Activated gamma-delta T cell treated with anti-CD3 and anti-CD28 coated beads, Interleukin-2, amount 50 U/mL, for 16 hours (primary cell): ENCODE results near the gene SEPHS1.
A peak's percentile ranks its signal among the peaks of the same experiment; 100 is the strongest.
"Not testable (repeated sequence)": the region's sequence is repeated elsewhere in the genome, so short reads cannot be mapped to it uniquely, and the experiment has no call there.

Experiments
- DNase-seq: peaks from one replicate; pipeline ENCODE4 v3.0.0-alpha.2; 2020; ENCODE audit warnings: low read depth

SEPHS1 gene

GRCh38 chr10:13348216-13349017 lies at the start of gene SEPHS1:
TSS of gene SEPHS1 (minus strand) at chr10:13348293. CDS start at chr10:13344950, 3,343 bp downstream.
- peak; percentile 75 for DNase-seq

- DNase-seq = no peak
Observed at GRCh38 chr10:13397052-13397451, 49.0 kb upstream of the SEPHS1 start.

- DNase-seq = no peak
Observed at GRCh38 chr10:13396369-13396768, 48.3 kb upstream of the SEPHS1 start.

GRCh38 chr10:13395540-13395939 lies 47.4 kb upstream of the SEPHS1 start:
- no peak for DNase-seq

GRCh38 chr10:13393640-13394039 lies 45.5 kb upstream of the SEPHS1 start:
- DNase-seq = no peak

- no peak for DNase-seq
Observed at GRCh38 chr10:13392701-13393100, 44.6 kb upstream of the SEPHS1 start.

GRCh38 chr10:13390604-13391522 lies 42.8 kb upstream of the SEPHS1 start:
- no peak for DNase-seq

- no peak for DNase-seq
Observed at GRCh38 chr10:13388478-13389230, 40.6 kb upstream of the SEPHS1 start.

GRCh38 chr10:13386021-13386420 lies 37.9 kb upstream of the SEPHS1 start:
- DNase-seq = no peak

GRCh38 chr10:13383399-13383761 lies 35.3 kb upstream of the SEPHS1 start:
- no peak for DNase-seq

GRCh38 chr10:13382703-13383398 lies 34.8 kb upstream of the SEPHS1 start:
- DNase-seq = no peak

GRCh38 chr10:13379061-13379460 lies 31.0 kb upstream of the SEPHS1 start:
- not testable (repeated sequence) for DNase-seq

- DNase-seq = no peak
Observed at GRCh38 chr10:13376746-13377145, 28.7 kb upstream of the SEPHS1 start.

- DNase-seq = no peak
Observed at GRCh38 chr10:13376297-13376696, 28.2 kb upstream of the SEPHS1 start.

GRCh38 chr10:13375791-13376190 lies 27.7 kb upstream of the SEPHS1 start:
- no peak for DNase-seq

GRCh38 chr10:13373644-13374043 lies 25.6 kb upstream of the SEPHS1 start:
- DNase-seq = no peak

GRCh38 chr10:13372524-13372923 lies 24.4 kb upstream of the SEPHS1 start:
- DNase-seq = no peak

- peak; percentile 46 for DNase-seq
Observed at GRCh38 chr10:13371897-13372470, 23.9 kb upstream of the SEPHS1 start.

- DNase-seq = no peak
Observed at GRCh38 chr10:13366891-13367290, 18.8 kb upstream of the SEPHS1 start.

GRCh38 chr10:13365831-13366230 lies 17.7 kb upstream of the SEPHS1 start:
- no peak for DNase-seq

- DNase-seq = no peak
Observed at GRCh38 chr10:13365243-13365642, 17.1 kb upstream of the SEPHS1 start.
